Heart left ventricle (tissue), 16 donors: ENCODE data around the gene CYB5R3. TPM values are rescaled to one million over a fixed set of nuclear protein-coding genes. Genes with fewer than 3 reads are reported as not detected.

ENCODE experiments used
- ATAC-seq, 4 donors: fragments of 200-7000 bp; cut with Tn5 transposase; one replicate each; pipeline ENCODE4 v1.9.1; 2020 to 2022; ENCODE audit warnings: moderate library complexity in 4 of 4, mild to moderate bottlenecking in 3 of 4, moderate number of reproducible peaks in 1 of 4
- DNase-seq, 5 donors: peaks; one replicate each; pipeline ENCODE4 v3.0.0-alpha.2; 2020
- H3K27ac ChIP-seq, 12 donors: fragments of 200-600 bp; sonication (generic) in 4 of 12; one replicate each; pipeline versions ENCODE4 v1.5.0 to v1.8.0; 2016 to 2022; ENCODE audit warnings: mild to moderate bottlenecking in 2 of 12
- H3K27me3 ChIP-seq, 9 donors: fragments of 200-600 bp; sonication (generic) in 2 of 9; one replicate each; pipeline versions ENCODE4 v1.5.1 to v1.8.0; 2016 to 2022; ENCODE audit warnings: mild to moderate bottlenecking in 3 of 9
- H3K36me3 ChIP-seq, 9 donors: fragments of 200-600 bp; sonication (generic) in 2 of 9; one replicate each; pipeline versions ENCODE4 v1.5.0 to v1.8.0; 2018 to 2022; ENCODE audit warnings: mild to moderate bottlenecking in 2 of 9
- H3K4me1 ChIP-seq, 12 donors: fragments of 200-600 bp; sonication (generic) in 4 of 12; one replicate each; pipeline versions ENCODE4 v1.5.0 to v1.8.0; 2016 to 2022; ENCODE audit warnings: mild to moderate bottlenecking in 3 of 12
- H3K4me3 ChIP-seq, 12 donors: fragments of 200-600 bp; sonication (generic) in 4 of 12; one replicate each; pipeline versions ENCODE4 v1.5.0 to v1.8.0; 2017 to 2022; ENCODE audit warnings: mild to moderate bottlenecking in 9 of 12, moderate library complexity in 4 of 12
- H3K9me3 ChIP-seq, 12 donors: fragments of 200-600 bp; sonication (generic) in 4 of 12; one replicate each; pipeline versions ENCODE4 v1.5.0 to v1.8.0; 2016 to 2022; ENCODE audit warnings: mild to moderate bottlenecking in 1 of 12
- POLR2A ChIP-seq, 2 donors: fragments of 450-650 bp; IDR thresholded peaks; one replicate each; pipeline ENCODE4 v1.6.1; 2017; ENCODE audit warnings: antibody characterized with exemption in 2 of 2, mild to moderate bottlenecking in 2 of 2, moderate library complexity in 2 of 2
- WGBS, 4 donors: extraction: QIAGEN DNeasy Blood & Tissue Kit in 2 of 4; methylation state at CpG; one replicate each; pipeline versions ENCODE4 v1.1.5 to v1.1.7; 2013 to 2018; 5-methylcytosine and 5-hydroxymethylcytosine counted together
- intact Hi-C, 10 donors: fragments of 100-400 bp; cut with DNase I; formaldehyde crosslinking; loops; one replicate each; pipeline versions ENCODE4 v1.11.1 to v1.14.2; 2022
- polyA plus RNA-seq, 2 donors: library from polyadenylated mRNA; stranded (reverse); fragments of 200-250 nt; gene quantifications; one replicate each; pipeline ENCODE4 v1.2.3, GENCODE V29; 2013
- total RNA-seq, 9 donors: library from RNA; depleted of rRNA in 2 of 9; stranded (reverse); fragments of >200 nt in 2 of 9; fragmentation: NEBNext Ultra II Directional in 3 of 9; extraction: Animal tissue kit (Norgen Biotek cat#: 25700) in 3 of 9; gene quantifications; one replicate each; pipeline versions ENCODE4 v1.1.0 to v1.2.4, GENCODE V29; 2016 to 2023
- TF ChIP-seq, protein P1 (sequence below), 12 donors: fragments of 200-600 bp; sonication (generic) in 4 of 12; IDR thresholded peaks; one replicate each; pipeline versions ENCODE4 v1.5.0 to v1.8.0; 2018 to 2022; ENCODE audit warnings: antibody characterized with exemption in 12 of 12, mild to moderate bottlenecking in 5 of 12
- donor health status: ischemic (EF 13 %, LVEDD 7.1; RV severe dilation, severe dysfunction).
- donor health status: healthy with polysubstance abuse.
- donor health status: DM: no; HTN: yes; CAD: no.
- donor health status: DM: no; HTN: no; CAD: no.
- donor health status: ischemic (EF 25% LVEDD 6.9; RV normal size, moderate dysfunction).
- donor health status: ischemic (EF 25% LVEDD 5.7; RV mildly dilated, moderate dysfunction).
- donor health status: healthy.
- donor health status: DM: yes; HTN: yes; CAD: no.
- donor health status: ischemic (EF 35%, LVEDD 5.7; RV mildly dilated, moderate dysfunction).
- donor health status: nonischemic (EF 11% LVEDD 7.7; RV severe dilation, severe dysfunction).
- donor health status: DM: yes; HTN: yes; CAD: no.
- donor health status: PGD.
- donor health status: ischemic (EF 29% LVEDD 5.4; RV normal size, mild dysfunction).
- donor health status: nonischemic (EF 23%, LVEDD 6.1; RV moderate dilation, normal function).

Gene CYB5R3
- total and polyA plus RNA-seq, 11 donors = 135 to 459 (median 305) TPM

DNA sequence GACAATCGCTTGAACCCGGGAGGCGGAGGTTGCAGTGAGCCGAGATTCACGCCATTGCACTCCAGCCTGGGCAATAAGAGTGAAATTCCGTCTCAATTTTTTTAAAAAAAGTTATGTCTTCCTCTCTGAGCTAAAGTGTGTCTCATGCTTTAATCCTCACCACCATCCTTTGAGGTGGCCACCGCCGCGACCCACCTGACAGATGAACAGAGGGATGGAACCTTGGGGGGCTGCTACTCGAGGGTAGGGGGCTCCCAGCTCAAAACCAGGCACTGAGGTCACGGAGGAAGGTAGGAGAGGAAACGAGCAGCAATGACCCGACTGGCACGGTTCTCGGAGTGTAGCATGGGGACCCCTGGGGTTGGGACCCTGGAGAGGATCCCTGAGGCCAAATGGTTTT is 23.8 kb downstream of the CYB5R3 start:
- H3K4me1 ChIP-seq = peaks cover 0 to 35% (median 18%) of the 10 kb centered on the region in 12 donors
- WGBS, 4 donors = 86 to 89% (median 88%) methylated on average over 15 of the region's 15 CpGs

DNA sequence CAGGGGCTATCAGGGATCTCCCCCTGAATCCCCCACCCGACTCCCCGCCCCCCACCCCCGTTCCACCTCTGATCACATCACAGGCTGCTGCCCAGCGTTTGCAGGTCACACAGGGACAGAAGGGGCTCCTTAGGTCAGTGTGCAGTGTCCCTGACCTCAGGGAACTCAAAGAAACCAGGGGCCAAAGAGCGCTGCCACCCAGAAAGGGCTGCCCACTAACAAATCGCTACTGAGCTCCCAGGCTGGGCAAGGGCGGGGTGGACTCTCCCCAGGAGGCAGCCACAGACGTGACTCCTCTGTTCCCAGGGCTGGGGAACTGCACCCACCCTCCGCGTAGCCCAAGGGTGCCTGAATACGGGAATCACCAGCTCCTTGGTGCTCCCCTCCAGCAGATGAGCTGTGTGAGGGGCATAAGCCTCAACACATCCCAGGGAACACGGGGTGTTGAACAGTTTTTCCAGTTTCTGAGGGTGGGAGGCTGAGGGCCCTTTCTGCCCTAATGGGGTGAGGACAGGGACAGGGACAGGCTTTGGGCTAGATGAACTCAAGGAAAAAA is 24.6 kb downstream of the CYB5R3 start:
- intact Hi-C loops = loop anchor here in 3 of 10 donors (5.0 to 10.0 kb wide), 2 partner anchors 190 to 198 kb away; no protein-coding TSS in a partner anchor
- no peak for ATAC-seq
- Histone ChIP-seq H3K9me3 (no peaks in the 10 kb centered on the region), H3K4me1 (peaks cover 0 to 35% (median 18%) of the 10 kb centered on the region in 12 donors), H3K4me3 (no peak overlapping the region), H3K27me3 (no peaks in the 10 kb centered on the region), H3K27ac (peak overlapping the region in 7 of 12 donors; percentile 5 to 59 (median 27)), H3K36me3 (peaks cover 2 to 83% (median 74%) of the 10 kb centered on the region in 9 donors)
- TF ChIP-seq POLR2A (IDR thresholded peaks at IDR 0.05) = no peak
- TF ChIP-seq, protein P1, sequence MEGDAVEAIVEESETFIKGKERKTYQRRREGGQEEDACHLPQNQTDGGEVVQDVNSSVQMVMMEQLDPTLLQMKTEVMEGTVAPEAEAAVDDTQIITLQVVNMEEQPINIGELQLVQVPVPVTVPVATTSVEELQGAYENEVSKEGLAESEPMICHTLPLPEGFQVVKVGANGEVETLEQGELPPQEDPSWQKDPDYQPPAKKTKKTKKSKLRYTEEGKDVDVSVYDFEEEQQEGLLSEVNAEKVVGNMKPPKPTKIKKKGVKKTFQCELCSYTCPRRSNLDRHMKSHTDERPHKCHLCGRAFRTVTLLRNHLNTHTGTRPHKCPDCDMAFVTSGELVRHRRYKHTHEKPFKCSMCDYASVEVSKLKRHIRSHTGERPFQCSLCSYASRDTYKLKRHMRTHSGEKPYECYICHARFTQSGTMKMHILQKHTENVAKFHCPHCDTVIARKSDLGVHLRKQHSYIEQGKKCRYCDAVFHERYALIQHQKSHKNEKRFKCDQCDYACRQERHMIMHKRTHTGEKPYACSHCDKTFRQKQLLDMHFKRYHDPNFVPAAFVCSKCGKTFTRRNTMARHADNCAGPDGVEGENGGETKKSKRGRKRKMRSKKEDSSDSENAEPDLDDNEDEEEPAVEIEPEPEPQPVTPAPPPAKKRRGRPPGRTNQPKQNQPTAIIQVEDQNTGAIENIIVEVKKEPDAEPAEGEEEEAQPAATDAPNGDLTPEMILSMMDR (IDR thresholded peaks at IDR 0.05) = no peak
- no peak for DNase-seq
- WGBS, 4 donors = 74 to 92% (median 77%) methylated on average over 6 to 12 of the region's 12 CpGs

More for the DNA sequence above, 23.8 kb downstream of the CYB5R3 start:
- H3K36me3 ChIP-seq = peaks cover 4 to 84% (median 77%) of the 10 kb centered on the region in 9 donors
- TF ChIP-seq POLR2A (IDR thresholded peaks at IDR 0.05) = no peak
- TF ChIP-seq, protein P1 (IDR thresholded peaks at IDR 0.05) = no peak
- H3K4me3 ChIP-seq = no peak overlapping the region
- DNase-seq (no peak), ATAC-seq (no peak)
- H3K27ac ChIP-seq = no peak overlapping the region
- H3K27me3 ChIP-seq = no peaks in the 10 kb centered on the region
- no peaks in the 10 kb centered on the region for H3K9me3 ChIP-seq
- intact Hi-C loops = loop anchor here in 1 of 10 donors (10.0 kb wide), 1 partner anchor 189 kb away; no protein-coding TSS in a partner anchor

DNA sequence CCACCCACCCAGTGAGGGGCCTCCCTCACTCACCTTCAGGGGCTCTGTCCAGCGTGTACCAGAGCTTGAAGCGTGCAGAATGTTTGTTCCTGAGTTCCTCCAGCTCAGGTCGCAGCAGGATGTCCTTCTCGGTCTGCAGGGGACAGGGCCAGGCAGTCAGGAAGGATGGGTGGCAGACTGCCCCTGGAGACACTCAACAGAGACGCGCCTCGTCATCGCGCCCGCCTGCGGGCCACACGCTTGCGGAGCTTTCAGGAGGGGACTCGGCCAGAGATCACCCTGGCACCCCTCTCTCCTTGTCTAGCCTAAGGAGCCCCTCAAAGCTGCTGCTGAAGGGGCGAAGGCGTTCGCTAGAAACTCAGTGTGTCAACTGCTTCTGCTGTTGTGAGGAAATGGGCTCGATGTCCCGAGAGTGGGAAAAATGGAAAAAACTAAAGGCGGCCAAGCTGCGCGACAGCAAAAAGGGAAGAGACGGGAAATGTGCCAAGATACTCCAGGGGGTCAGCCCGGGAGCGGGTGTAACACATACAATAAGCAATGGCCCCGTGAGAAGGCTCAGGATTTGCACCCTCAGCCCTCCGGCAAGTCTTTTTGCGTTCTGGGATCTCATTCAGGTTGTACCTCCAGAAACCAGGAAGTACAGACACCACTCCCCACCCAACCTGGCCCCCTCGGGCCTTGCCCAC is 25.3 kb downstream of the CYB5R3 start:
- WGBS, 4 donors = 54 to 65% (median 60%) methylated on average over 29 of the region's 29 CpGs
- intact Hi-C loops = loop anchor here in 3 of 10 donors (5.0 to 10.0 kb wide), 2 partner anchors 191 to 198 kb away; no protein-coding TSS in a partner anchor
- peaks cover 0 to 35% (median 18%) of the 10 kb centered on the region in 12 donors for H3K4me1 ChIP-seq
- DNase-seq = peak in 1 of 5 donors; percentile 54
- TF ChIP-seq POLR2A (IDR thresholded peaks at IDR 0.05) = no peak
- TF ChIP-seq, protein P1 (IDR thresholded peaks at IDR 0.05) = no peak
- no peaks in the 10 kb centered on the region for H3K9me3 ChIP-seq
- peak overlapping the region in 11 of 12 donors; percentile 6 to 59 (median 42) for H3K27ac ChIP-seq
- ATAC-seq = peak in 1 of 4 donors; percentile 1
- H3K4me3 ChIP-seq = no peak overlapping the region
- H3K27me3 ChIP-seq = no peaks in the 10 kb centered on the region
- peaks cover 2 to 81% (median 74%) of the 10 kb centered on the region in 9 donors for H3K36me3 ChIP-seq

DNA sequence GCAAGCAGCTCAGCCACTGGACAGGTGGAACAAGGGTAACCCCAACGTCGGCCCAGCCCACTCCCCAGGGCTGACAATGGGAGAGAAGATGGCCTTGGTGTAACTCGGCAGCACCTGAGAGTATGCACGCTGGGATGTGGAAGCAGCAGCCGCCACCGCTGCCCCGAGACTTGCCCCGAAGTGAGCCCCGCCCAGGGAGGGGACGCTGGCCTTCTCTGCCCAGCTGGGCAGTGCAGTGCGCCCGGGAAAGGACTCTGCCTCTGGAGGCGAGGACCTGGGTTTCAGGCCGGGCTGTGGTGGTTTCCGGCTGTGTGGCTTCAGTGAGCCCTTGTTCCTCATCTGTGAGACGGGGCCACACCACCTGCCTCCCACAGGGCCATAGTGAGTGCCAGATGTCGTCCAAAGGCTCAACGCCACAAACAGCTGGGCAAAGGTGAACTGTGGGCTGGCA is 25.9 kb downstream of the CYB5R3 start:
- H3K27ac ChIP-seq = peak overlapping the region in 9 of 12 donors; percentile 6 to 59 (median 42)
- H3K9me3 ChIP-seq = no peaks in the 10 kb centered on the region
- peaks cover 0 to 35% (median 18%) of the 10 kb centered on the region in 12 donors for H3K4me1 ChIP-seq
- peaks cover 2 to 78% (median 72%) of the 10 kb centered on the region in 9 donors for H3K36me3 ChIP-seq
- intact Hi-C loops = loop anchor here in 3 of 10 donors (5.0 to 10.0 kb wide), 2 partner anchors 191 to 199 kb away; no protein-coding TSS in a partner anchor
- no peak for ATAC-seq
- TF ChIP-seq POLR2A (IDR thresholded peaks at IDR 0.05) = no peak
- TF ChIP-seq, protein P1 (IDR thresholded peaks at IDR 0.05) = no peak
- DNase-seq = no peak
- WGBS, 4 donors = 70 to 85% (median 79%) methylated on average over 10 to 18 of the region's 18 CpGs
- no peaks in the 10 kb centered on the region for H3K27me3 ChIP-seq
- H3K4me3 ChIP-seq = no peak overlapping the region
